Kidney epithelial cell (primary cell): ENCODE measurements around the gene KCTD16. TPM values are rescaled to one million over a fixed set of nuclear protein-coding genes. Genes with fewer than 3 reads are reported as not detected.

Source experiments
- DNase-seq: peaks from one replicate; pipeline ENCODE4 v3.0.0-alpha.2; 2010; ENCODE audit warnings: low read depth
- H3K27me3 ChIP-seq: 2 replicates; pipeline ENCODE4 v1.6.0; 2011; ENCODE audit warnings: low read length; ENCODE audit not compliant: control insufficient read depth, insufficient read depth
- H3K36me3 ChIP-seq: 2 replicates; pipeline ENCODE4 v1.5.1; 2011; ENCODE audit warnings: low read length; ENCODE audit not compliant: control insufficient read depth, insufficient read depth
- H3K4me3 ChIP-seq: 2 replicates; pipeline ENCODE4 v1.5.1; 2011; ENCODE audit warnings: low read depth, mild to moderate bottlenecking, control low read depth, low read length
- total RNA-seq: library from RNA; depleted of rRNA; stranded (reverse); fragments of >200 nt; gene quantifications from 2 replicates; pipeline ENCODE4 v1.2.3, GENCODE V29; 2015
- TF ChIP-seq, protein P1 (sequence below): IDR thresholded peaks from 2 replicates; pipeline ENCODE4 v1.5.1; 2011; ENCODE audit warnings: mild to moderate bottlenecking, moderate library complexity, low read length, control low read depth, inconsistent platforms; ENCODE audit not compliant: insufficient read depth, poor library complexity, severe bottlenecking

KCTD16 gene
- total RNA-seq, 1 donor from 2014 or later = 1.4 TPM

- Histone ChIP-seq H3K36me3 (no peaks in the 10 kb centered on the region), H3K4me3 (no peak overlapping the region), H3K27me3 (no peaks in the 10 kb centered on the region)
- no peak for DNase-seq
- TF ChIP-seq, protein P1, sequence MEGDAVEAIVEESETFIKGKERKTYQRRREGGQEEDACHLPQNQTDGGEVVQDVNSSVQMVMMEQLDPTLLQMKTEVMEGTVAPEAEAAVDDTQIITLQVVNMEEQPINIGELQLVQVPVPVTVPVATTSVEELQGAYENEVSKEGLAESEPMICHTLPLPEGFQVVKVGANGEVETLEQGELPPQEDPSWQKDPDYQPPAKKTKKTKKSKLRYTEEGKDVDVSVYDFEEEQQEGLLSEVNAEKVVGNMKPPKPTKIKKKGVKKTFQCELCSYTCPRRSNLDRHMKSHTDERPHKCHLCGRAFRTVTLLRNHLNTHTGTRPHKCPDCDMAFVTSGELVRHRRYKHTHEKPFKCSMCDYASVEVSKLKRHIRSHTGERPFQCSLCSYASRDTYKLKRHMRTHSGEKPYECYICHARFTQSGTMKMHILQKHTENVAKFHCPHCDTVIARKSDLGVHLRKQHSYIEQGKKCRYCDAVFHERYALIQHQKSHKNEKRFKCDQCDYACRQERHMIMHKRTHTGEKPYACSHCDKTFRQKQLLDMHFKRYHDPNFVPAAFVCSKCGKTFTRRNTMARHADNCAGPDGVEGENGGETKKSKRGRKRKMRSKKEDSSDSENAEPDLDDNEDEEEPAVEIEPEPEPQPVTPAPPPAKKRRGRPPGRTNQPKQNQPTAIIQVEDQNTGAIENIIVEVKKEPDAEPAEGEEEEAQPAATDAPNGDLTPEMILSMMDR = no peak
Observed at GRCh38 chr5:144386315-144386714, 215.6 kb downstream of the KCTD16 start.

DNA sequence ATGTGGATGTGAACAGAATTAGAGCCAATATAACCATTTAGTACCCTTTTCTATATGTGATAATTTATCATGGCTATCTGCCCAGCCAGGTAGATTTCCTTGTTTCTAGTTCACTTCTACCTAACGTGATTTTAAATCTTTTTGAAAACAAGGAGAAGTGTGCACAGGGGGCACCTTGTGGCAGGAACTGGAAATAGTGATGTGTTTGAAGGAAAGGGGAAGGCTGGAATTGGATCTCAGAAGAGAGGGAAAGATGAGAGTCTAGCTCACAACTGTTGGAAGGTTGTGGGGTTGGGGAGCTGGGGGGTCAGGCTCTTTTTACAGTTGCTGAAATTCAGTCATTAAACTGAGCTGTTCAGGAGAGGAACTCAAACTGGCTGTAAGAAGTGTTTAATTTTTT lies 219.5 kb downstream of the KCTD16 start:
- DNase-seq = no peak
- H3K4me3 ChIP-seq = no peak overlapping the region
- H3K27me3 ChIP-seq = no peaks in the 10 kb centered on the region
- no peaks in the 10 kb centered on the region for H3K36me3 ChIP-seq
- TF ChIP-seq, protein P1 = peak; percentile 49

DNA sequence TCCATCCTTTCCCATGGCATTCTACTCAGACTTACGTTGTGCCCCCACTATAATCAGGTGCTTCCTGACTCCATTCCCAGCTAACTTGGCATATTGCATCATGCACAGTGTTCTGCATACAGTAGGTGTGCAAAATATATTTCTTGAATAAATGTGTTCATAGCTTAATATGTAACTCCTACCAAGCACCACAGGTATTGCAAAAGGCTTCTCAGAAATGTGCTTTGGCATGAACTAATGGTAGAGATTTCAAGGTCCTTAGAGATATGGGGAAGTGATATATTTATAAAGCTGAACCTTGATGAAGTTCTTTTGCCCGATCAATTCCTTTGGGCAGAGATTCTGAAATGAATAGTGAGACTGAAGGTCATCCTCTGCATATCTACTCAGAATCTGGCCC lies 220.4 kb downstream of the KCTD16 start:
- Histone ChIP-seq H3K4me3 (no peak overlapping the region), H3K36me3 (no peaks in the 10 kb centered on the region), H3K27me3 (no peaks in the 10 kb centered on the region)
- TF ChIP-seq, protein P1 = no peak
- DNase-seq = no peak

DNA sequence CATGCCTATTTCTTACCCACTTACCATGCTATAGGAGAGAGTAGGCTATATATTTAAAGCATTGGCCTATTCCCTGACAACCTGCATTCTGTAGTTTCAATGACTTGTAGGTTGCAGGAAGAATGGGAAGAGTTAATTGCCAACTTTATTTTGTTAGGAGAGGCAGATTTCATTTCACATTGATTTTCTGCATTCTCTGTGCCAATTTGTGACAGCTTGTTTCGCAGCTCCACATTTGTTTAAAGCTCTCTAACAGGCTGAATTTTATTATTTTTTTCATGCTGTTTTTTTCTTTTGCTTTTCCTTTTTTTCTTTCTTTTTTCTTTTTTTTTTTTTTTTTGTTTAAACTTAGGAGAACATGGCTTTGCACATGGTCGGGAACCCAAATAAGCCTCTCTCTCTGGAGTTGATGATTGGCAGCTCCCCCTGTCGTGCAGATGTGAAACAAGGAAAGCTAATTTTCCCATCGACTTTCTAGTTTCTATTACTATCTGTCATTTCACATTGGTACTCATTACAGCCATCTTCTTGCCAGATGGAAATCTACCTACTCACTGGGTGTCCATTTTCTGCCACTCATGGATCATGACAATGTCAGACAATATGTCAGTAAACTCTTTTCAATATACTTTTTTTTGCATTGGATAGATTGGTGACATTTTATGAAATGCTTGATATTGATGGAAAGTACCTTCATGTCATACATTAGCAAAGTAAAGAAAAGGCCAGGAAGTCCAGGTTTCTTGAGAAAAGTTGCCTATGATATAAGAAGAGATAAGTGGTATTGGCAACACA lies 223.2 kb downstream of the KCTD16 start:
- no peak for DNase-seq
- TF ChIP-seq, protein P1 = no peak
- Histone ChIP-seq H3K36me3 (no peaks in the 10 kb centered on the region), H3K27me3 (no peaks in the 10 kb centered on the region), H3K4me3 (no peak overlapping the region)

- TF ChIP-seq, protein P1 = no peak
- Histone ChIP-seq H3K27me3 (no peaks in the 10 kb centered on the region), H3K4me3 (no peak overlapping the region), H3K36me3 (no peaks in the 10 kb centered on the region)
- no peak for DNase-seq
Observed at GRCh38 chr5:144395704-144396103, 225.0 kb downstream of the KCTD16 start.

- DNase-seq = no peak
- H3K36me3 ChIP-seq = no peaks in the 10 kb centered on the region
- TF ChIP-seq, protein P1 = no peak
- H3K27me3 ChIP-seq = no peaks in the 10 kb centered on the region
- H3K4me3 ChIP-seq = no peak overlapping the region
Observed at GRCh38 chr5:144403058-144403457, 232.4 kb downstream of the KCTD16 start.
